SK-N-SH treated with all-trans-retinoic acid at 6 μM for 48 hours (cell line): ENCODE data around the gene PCK1.

Experiments
- CSRNP3 ChIP-seq: fragments of 250-450 bp; sonication (Bioruptor Pico); IDR thresholded peaks from 2 replicates; pipeline ENCODE4 v1.5.1; 2021; ENCODE audit warnings: mild to moderate bottlenecking, moderate library complexity
- PATZ1 ChIP-seq: fragments of 250-450 bp; sonication (Bioruptor Pico); IDR thresholded peaks from 2 replicates; pipeline ENCODE4 v1.8.0; 2020; ENCODE audit warnings: mild to moderate bottlenecking, moderate library complexity, borderline replicate concordance
- RARB ChIP-seq: fragments of 250-450 bp; sonication (Bioruptor Pico); IDR thresholded peaks from 2 replicates; pipeline ENCODE4 v1.8.0; 2021; ENCODE audit warnings: mild to moderate bottlenecking, moderate library complexity
- ZC3H10 ChIP-seq: fragments of 250-450 bp; sonication (Bioruptor Pico); IDR thresholded peaks from 2 replicates; pipeline ENCODE4 v1.5.1; 2021; ENCODE audit warnings: mild to moderate bottlenecking, moderate library complexity
- ZFP30 ChIP-seq: fragments of 450-650 bp; formaldehyde crosslinking; IDR thresholded peaks from 2 replicates; pipeline ENCODE4 v1.5.0; 2022; ENCODE audit warnings: mild to moderate bottlenecking, moderate library complexity
- ZNF8 ChIP-seq: fragments of 450-650 bp; formaldehyde crosslinking; IDR thresholded peaks from 2 replicates; pipeline ENCODE4 v1.5.0; 2020; ENCODE audit warnings: mild to moderate bottlenecking, moderate library complexity
- TF ChIP-seq, protein P1 (sequence below): fragments of 250-450 bp; sonication (Bioruptor Pico); IDR thresholded peaks from 2 replicates; pipeline ENCODE4 v1.5.0; 2020; ENCODE audit warnings: mild to moderate bottlenecking, moderate library complexity

DNA sequence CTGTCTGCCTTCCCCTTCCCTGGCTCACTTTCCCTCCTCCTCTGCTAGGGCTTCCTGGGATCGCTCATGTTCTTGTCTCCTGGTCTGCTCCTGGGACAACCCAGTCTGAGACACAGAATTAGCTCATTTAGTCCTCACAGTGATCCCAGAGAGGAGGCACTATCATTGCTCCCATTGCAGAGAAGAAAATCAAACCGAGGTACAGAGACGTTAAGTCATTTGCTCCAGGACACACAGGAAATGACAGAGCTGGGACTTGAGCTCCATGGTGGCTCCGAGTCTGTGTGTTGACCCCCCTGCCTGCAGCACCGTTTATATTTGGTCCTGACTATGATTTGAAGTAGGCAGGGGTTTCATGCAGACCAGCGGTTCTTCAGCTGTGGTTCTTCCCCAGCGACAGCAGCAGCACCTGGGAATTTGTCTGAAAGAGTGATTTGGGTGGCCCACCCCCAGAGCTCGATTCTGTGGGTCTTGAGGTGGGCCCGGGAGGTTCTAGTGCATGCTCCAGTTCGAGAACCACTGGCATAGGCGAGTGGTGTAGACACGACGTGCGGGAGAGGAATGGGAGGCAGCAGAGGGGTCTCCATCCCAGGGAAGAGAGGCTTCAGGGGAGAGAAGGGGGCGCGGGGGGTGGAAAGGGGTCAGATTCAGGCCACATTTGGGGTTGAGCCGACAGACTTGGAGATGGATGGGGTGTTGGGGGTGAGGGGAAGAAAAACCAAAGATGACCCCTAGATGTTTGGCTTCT is 24.7 kb downstream of the PCK1 start:
- TF ChIP-seq, protein P1, sequence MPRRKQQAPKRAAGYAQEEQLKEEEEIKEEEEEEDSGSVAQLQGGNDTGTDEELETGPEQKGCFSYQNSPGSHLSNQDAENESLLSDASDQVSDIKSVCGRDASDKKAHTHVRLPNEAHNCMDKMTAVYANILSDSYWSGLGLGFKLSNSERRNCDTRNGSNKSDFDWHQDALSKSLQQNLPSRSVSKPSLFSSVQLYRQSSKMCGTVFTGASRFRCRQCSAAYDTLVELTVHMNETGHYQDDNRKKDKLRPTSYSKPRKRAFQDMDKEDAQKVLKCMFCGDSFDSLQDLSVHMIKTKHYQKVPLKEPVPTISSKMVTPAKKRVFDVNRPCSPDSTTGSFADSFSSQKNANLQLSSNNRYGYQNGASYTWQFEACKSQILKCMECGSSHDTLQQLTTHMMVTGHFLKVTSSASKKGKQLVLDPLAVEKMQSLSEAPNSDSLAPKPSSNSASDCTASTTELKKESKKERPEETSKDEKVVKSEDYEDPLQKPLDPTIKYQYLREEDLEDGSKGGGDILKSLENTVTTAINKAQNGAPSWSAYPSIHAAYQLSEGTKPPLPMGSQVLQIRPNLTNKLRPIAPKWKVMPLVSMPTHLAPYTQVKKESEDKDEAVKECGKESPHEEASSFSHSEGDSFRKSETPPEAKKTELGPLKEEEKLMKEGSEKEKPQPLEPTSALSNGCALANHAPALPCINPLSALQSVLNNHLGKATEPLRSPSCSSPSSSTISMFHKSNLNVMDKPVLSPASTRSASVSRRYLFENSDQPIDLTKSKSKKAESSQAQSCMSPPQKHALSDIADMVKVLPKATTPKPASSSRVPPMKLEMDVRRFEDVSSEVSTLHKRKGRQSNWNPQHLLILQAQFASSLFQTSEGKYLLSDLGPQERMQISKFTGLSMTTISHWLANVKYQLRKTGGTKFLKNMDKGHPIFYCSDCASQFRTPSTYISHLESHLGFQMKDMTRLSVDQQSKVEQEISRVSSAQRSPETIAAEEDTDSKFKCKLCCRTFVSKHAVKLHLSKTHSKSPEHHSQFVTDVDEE (CRISPR knock-in tag), result no peak
- TF ChIP-seq RARB (CRISPR knock-in tag) (no peak), PATZ1 (CRISPR knock-in tag) (no peak), ZNF8 (CRISPR knock-in tag) (no peak), CSRNP3 (CRISPR knock-in tag) (no peak), ZFP30 (no peak), ZC3H10 (CRISPR knock-in tag) (no peak)
